HEK293 (cell line): Measurements from ENCODE around the gene SLU7.

ENCODE experiments used
- YY1 ChIP-seq: fragments of 450-650 bp; formaldehyde crosslinking; IDR thresholded peaks from 2 replicates; pipeline ENCODE4 v1.5.1; 2018; ENCODE audit warnings: missing biosample characterization, missing genetic modification characterization
- ZBTB7A ChIP-seq: fragments of 450-650 bp; formaldehyde crosslinking; IDR thresholded peaks from 2 replicates; pipeline ENCODE4 v1.5.1; 2016; ENCODE audit warnings: low read depth, missing biosample characterization, missing genetic modification characterization
- ZBTB8A ChIP-seq: fragments of 450-650 bp; formaldehyde crosslinking; IDR thresholded peaks from 2 replicates; pipeline ENCODE4 v1.5.1; 2016; ENCODE audit warnings: missing biosample characterization, missing genetic modification characterization
- ZNF133 ChIP-seq: fragments of 450-650 bp; formaldehyde crosslinking; IDR thresholded peaks from 2 replicates; pipeline ENCODE4 v1.5.1; 2016; ENCODE audit warnings: missing biosample characterization, missing genetic modification characterization
- ZNF302 ChIP-seq: fragments of 450-650 bp; formaldehyde crosslinking; IDR thresholded peaks from 2 replicates; pipeline ENCODE4 v1.5.1; 2016; ENCODE audit warnings: missing biosample characterization, missing genetic modification characterization, low read depth
- ZNF629 ChIP-seq: fragments of 450-650 bp; formaldehyde crosslinking; IDR thresholded peaks from 2 replicates; pipeline ENCODE4 v1.5.1; 2017; ENCODE audit warnings: missing biosample characterization, missing genetic modification characterization
- ZNF677 ChIP-seq: fragments of 450-650 bp; IDR thresholded peaks from 2 replicates; pipeline ENCODE4 v1.5.0; 2018; ENCODE audit warnings: missing biosample characterization, mild to moderate bottlenecking, missing genetic modification characterization, moderate library complexity
- ZNF777 ChIP-seq: fragments of 450-650 bp; formaldehyde crosslinking; IDR thresholded peaks from 2 replicates; pipeline ENCODE4 v1.5.1; 2017; ENCODE audit warnings: missing biosample characterization, missing genetic modification characterization, borderline replicate concordance
- TF ChIP-seq, protein P1 (sequence below): fragments of 450-650 bp; formaldehyde crosslinking; IDR thresholded peaks from 2 replicates; pipeline ENCODE4 v1.5.1; 2016; ENCODE audit warnings: missing biosample characterization, missing genetic modification characterization
- TF ChIP-seq, protein P2 (sequence below): sonication (generic); formaldehyde crosslinking; IDR thresholded peaks from 2 replicates; pipeline ENCODE4 v1.8.1; 2022; ENCODE audit warnings: mild to moderate bottlenecking, moderate library complexity, missing genetic modification reagents
- TF ChIP-seq, protein P3 (sequence below): fragments of 450-650 bp; formaldehyde crosslinking; IDR thresholded peaks from 2 replicates; pipeline ENCODE4 v1.5.1; 2016; ENCODE audit warnings: missing biosample characterization, missing genetic modification characterization
- TF ChIP-seq, protein P4 (sequence below): fragments of 450-650 bp; formaldehyde crosslinking; conservative IDR thresholded peaks from 2 replicates; pipeline ENCODE4 v1.5.1; 2016; ENCODE audit warnings: low read depth, missing biosample characterization, missing genetic modification characterization
- TF ChIP-seq, protein P5 (sequence below): fragments of 450-650 bp; formaldehyde crosslinking; IDR thresholded peaks from 2 replicates; pipeline ENCODE4 v1.5.1; 2016; ENCODE audit warnings: missing biosample characterization, missing genetic modification characterization
- TF ChIP-seq, protein P6 (sequence below): fragments of 450-650 bp; formaldehyde crosslinking; IDR thresholded peaks from 2 replicates; pipeline ENCODE4 v1.5.1; 2016; ENCODE audit warnings: missing biosample characterization, missing genetic modification characterization, low read depth

DNA sequence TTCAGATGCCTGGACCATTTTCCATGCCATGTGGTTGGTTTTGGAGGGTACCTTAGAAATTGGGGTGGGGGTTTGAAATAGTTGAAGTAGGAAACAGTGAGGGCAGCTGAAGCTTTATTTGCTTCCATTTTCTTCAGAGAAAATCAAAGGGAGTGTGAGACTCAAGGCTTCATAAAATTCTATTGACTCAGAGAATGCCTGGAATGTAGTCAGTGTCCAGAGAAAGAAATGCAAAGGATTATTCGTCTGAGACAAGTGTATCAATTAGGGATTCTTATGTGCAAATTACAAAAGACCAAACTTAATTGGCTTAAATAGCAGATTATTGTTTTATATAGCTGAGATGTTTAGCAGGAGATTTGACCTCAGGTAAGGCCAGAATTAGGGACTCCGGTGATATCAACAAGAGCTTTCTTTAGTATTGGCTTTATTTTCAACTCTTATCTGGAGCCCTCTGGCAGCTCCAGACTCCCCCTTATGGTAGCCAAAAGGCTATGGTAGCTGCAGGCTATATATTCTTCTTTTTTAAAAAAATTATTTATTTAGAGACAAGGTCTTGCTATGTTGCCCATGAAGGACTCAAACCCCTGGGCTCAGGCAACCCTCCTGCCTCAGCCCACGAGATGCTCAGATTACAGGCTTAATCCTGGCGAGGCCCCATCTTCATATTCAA, 41.6 kb upstream of the SLU7 start:
- TF ChIP-seq, protein P1, sequence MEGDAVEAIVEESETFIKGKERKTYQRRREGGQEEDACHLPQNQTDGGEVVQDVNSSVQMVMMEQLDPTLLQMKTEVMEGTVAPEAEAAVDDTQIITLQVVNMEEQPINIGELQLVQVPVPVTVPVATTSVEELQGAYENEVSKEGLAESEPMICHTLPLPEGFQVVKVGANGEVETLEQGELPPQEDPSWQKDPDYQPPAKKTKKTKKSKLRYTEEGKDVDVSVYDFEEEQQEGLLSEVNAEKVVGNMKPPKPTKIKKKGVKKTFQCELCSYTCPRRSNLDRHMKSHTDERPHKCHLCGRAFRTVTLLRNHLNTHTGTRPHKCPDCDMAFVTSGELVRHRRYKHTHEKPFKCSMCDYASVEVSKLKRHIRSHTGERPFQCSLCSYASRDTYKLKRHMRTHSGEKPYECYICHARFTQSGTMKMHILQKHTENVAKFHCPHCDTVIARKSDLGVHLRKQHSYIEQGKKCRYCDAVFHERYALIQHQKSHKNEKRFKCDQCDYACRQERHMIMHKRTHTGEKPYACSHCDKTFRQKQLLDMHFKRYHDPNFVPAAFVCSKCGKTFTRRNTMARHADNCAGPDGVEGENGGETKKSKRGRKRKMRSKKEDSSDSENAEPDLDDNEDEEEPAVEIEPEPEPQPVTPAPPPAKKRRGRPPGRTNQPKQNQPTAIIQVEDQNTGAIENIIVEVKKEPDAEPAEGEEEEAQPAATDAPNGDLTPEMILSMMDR (tag by site-specific recombination): no peak
- TF ChIP-seq ZNF302 (no peak), ZNF629 (tag by site-specific recombination) (no peak), ZNF133 (no peak), ZBTB7A (no peak), ZNF777 (tag by site-specific recombination) (no peak), ZNF677 (no peak), ZBTB8A (no peak), YY1 (tag by site-specific recombination) (no peak)
- TF ChIP-seq, protein P2, sequence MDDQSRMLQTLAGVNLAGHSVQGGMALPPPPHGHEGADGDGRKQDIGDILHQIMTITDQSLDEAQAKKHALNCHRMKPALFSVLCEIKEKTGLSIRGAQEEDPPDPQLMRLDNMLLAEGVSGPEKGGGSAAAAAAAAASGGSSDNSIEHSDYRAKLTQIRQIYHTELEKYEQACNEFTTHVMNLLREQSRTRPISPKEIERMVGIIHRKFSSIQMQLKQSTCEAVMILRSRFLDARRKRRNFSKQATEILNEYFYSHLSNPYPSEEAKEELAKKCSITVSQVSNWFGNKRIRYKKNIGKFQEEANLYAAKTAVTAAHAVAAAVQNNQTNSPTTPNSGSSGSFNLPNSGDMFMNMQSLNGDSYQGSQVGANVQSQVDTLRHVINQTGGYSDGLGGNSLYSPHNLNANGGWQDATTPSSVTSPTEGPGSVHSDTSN (CRISPR knock-in tag): no peak
- TF ChIP-seq, protein P3, sequence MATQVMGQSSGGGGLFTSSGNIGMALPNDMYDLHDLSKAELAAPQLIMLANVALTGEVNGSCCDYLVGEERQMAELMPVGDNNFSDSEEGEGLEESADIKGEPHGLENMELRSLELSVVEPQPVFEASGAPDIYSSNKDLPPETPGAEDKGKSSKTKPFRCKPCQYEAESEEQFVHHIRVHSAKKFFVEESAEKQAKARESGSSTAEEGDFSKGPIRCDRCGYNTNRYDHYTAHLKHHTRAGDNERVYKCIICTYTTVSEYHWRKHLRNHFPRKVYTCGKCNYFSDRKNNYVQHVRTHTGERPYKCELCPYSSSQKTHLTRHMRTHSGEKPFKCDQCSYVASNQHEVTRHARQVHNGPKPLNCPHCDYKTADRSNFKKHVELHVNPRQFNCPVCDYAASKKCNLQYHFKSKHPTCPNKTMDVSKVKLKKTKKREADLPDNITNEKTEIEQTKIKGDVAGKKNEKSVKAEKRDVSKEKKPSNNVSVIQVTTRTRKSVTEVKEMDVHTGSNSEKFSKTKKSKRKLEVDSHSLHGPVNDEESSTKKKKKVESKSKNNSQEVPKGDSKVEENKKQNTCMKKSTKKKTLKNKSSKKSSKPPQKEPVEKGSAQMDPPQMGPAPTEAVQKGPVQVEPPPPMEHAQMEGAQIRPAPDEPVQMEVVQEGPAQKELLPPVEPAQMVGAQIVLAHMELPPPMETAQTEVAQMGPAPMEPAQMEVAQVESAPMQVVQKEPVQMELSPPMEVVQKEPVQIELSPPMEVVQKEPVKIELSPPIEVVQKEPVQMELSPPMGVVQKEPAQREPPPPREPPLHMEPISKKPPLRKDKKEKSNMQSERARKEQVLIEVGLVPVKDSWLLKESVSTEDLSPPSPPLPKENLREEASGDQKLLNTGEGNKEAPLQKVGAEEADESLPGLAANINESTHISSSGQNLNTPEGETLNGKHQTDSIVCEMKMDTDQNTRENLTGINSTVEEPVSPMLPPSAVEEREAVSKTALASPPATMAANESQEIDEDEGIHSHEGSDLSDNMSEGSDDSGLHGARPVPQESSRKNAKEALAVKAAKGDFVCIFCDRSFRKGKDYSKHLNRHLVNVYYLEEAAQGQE (tag by site-specific recombination): no peak
- TF ChIP-seq, protein P4, sequence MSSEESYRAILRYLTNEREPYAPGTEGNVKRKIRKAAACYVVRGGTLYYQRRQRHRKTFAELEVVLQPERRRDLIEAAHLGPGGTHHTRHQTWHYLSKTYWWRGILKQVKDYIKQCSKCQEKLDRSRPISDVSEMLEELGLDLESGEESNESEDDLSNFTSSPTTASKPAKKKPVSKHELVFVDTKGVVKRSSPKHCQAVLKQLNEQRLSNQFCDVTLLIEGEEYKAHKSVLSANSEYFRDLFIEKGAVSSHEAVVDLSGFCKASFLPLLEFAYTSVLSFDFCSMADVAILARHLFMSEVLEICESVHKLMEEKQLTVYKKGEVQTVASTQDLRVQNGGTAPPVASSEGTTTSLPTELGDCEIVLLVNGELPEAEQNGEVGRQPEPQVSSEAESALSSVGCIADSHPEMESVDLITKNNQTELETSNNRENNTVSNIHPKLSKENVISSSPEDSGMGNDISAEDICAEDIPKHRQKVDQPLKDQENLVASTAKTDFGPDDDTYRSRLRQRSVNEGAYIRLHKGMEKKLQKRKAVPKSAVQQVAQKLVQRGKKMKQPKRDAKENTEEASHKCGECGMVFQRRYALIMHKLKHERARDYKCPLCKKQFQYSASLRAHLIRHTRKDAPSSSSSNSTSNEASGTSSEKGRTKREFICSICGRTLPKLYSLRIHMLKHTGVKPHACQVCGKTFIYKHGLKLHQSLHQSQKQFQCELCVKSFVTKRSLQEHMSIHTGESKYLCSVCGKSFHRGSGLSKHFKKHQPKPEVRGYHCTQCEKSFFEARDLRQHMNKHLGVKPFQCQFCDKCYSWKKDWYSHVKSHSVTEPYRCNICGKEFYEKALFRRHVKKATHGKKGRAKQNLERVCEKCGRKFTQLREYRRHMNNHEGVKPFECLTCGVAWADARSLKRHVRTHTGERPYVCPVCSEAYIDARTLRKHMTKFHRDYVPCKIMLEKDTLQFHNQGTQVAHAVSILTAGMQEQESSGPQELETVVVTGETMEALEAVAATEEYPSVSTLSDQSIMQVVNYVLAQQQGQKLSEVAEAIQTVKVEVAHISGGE (tag by site-specific recombination): no peak
- TF ChIP-seq, protein P5, sequence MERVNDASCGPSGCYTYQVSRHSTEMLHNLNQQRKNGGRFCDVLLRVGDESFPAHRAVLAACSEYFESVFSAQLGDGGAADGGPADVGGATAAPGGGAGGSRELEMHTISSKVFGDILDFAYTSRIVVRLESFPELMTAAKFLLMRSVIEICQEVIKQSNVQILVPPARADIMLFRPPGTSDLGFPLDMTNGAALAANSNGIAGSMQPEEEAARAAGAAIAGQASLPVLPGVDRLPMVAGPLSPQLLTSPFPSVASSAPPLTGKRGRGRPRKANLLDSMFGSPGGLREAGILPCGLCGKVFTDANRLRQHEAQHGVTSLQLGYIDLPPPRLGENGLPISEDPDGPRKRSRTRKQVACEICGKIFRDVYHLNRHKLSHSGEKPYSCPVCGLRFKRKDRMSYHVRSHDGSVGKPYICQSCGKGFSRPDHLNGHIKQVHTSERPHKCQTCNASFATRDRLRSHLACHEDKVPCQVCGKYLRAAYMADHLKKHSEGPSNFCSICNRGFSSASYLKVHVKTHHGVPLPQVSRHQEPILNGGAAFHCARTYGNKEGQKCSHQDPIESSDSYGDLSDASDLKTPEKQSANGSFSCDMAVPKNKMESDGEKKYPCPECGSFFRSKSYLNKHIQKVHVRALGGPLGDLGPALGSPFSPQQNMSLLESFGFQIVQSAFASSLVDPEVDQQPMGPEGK (tag by site-specific recombination): no peak
- TF ChIP-seq, protein P6, sequence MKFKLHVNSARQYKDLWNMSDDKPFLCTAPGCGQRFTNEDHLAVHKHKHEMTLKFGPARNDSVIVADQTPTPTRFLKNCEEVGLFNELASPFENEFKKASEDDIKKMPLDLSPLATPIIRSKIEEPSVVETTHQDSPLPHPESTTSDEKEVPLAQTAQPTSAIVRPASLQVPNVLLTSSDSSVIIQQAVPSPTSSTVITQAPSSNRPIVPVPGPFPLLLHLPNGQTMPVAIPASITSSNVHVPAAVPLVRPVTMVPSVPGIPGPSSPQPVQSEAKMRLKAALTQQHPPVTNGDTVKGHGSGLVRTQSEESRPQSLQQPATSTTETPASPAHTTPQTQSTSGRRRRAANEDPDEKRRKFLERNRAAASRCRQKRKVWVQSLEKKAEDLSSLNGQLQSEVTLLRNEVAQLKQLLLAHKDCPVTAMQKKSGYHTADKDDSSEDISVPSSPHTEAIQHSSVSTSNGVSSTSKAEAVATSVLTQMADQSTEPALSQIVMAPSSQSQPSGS: no peak
